Measurements from ENCODE around the gene ATP8B1. TPM values are rescaled to one million over a fixed set of nuclear protein-coding genes. Genes with fewer than 3 reads are reported as not detected.

ATP8B1 gene
- polyA plus RNA-seq, 3 donors, result 0.02 to 0.11 (median 0.03) TPM

DNA sequence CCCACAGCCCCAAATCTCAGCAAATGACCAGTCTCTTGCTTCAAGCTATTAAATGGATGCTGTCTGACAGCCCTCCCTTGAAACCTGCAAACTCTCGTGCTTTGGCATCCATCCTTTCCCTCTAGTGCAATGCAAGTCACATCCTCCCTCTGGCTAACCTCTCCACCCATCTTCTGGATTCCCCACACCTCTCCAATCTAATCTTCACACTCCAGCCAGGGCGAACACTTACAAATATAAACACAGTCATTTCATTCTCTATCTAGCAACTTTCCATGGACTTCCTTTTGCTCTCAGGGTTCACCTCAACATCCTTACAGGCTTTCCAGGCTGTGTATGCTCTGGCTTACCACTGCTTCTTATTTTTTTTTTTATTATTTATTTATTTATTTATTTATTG, 171.4 kb downstream of the ATP8B1 start:
- Mint-ChIP-seq H3K9me3 (no peaks in the 10 kb centered on the region), H3K27ac (peak overlapping the region in 4 of 7 donors; percentile 17 to 95 (median 42)), H3K4me1 (peaks cover 18% of the 10 kb centered on the region), H3K4me3 (peak overlapping the region in 1 of 2 donors; percentile 18), H3K36me3 (peaks cover 0 to 6% of the 10 kb centered on the region in 2 donors), H3K27me3 (ENCODE audit: low read depth in 3 of 3) (peaks cover 0 to 1% (median 0%) of the 10 kb centered on the region in 3 donors)
- no peaks in the 10 kb centered on the region for H3K9me3 ChIP-seq (replicated peaks in 1 of 2; ENCODE audit: control insufficient read depth in 1 of 2, insufficient read depth in 1 of 2, low read length in 2 of 2)
- peak overlapping the region; percentile 81 for H3K4me2 ChIP-seq (replicated peaks; ENCODE audit: extremely low read depth, low read length, poor library complexity, severe bottlenecking)
- peaks cover 15% of the 10 kb centered on the region for H3K79me2 ChIP-seq (ENCODE audit: insufficient read depth, low read length)
- peak overlapping the region in 1 of 2 donors; percentile 90 for H3K27ac ChIP-seq (ENCODE audit: low read depth in 1 of 2, low read length in 2 of 2)
- peak overlapping the region in 1 of 3 experiments; percentile 82 for H3K4me3 ChIP-seq (replicated peaks in 1 of 3; ENCODE audit: low read depth in 2 of 3, low read length in 3 of 3)
- H4K20me1 ChIP-seq (ENCODE audit: insufficient read depth, low read length), result no peaks in the 10 kb centered on the region
- WGBS (ENCODE audit: insufficient coverage), result 100% methylated on average over 2 of the region's 2 CpGs
- no peaks in the 10 kb centered on the region for H3K36me3 ChIP-seq (replicated peaks in 1 of 2; ENCODE audit: control insufficient read depth in 1 of 2, insufficient read depth in 2 of 2, low read length in 2 of 2)
- TF ChIP-seq, protein P1, sequence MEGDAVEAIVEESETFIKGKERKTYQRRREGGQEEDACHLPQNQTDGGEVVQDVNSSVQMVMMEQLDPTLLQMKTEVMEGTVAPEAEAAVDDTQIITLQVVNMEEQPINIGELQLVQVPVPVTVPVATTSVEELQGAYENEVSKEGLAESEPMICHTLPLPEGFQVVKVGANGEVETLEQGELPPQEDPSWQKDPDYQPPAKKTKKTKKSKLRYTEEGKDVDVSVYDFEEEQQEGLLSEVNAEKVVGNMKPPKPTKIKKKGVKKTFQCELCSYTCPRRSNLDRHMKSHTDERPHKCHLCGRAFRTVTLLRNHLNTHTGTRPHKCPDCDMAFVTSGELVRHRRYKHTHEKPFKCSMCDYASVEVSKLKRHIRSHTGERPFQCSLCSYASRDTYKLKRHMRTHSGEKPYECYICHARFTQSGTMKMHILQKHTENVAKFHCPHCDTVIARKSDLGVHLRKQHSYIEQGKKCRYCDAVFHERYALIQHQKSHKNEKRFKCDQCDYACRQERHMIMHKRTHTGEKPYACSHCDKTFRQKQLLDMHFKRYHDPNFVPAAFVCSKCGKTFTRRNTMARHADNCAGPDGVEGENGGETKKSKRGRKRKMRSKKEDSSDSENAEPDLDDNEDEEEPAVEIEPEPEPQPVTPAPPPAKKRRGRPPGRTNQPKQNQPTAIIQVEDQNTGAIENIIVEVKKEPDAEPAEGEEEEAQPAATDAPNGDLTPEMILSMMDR (IDR thresholded peaks at IDR 0.05), result no peak
- peaks cover 16 to 21% of the 10 kb centered on the region in 2 donors for H3K4me1 ChIP-seq (ENCODE audit: control insufficient read depth in 1 of 2, insufficient read depth in 2 of 2, low read length in 2 of 2)
- no peak overlapping the region for H3K9ac ChIP-seq (ENCODE audit: insufficient read depth, low read length, poor library complexity, severe bottlenecking)
- no peak for DNase-seq
- no peaks in the 10 kb centered on the region for H3K27me3 ChIP-seq (ENCODE audit: control insufficient read depth in 2 of 2, insufficient read depth in 2 of 2, low read length in 2 of 2)
- H2AFZ ChIP-seq (ENCODE audit: insufficient read depth, low read depth, low read length, poor library complexity, severe bottlenecking), result peak overlapping the region; percentile 95
- intact Hi-C loops (cut with micrococcal nuclease), result loop anchor here in 1 of 2 donors (2.0 kb wide), 1 partner anchor 37 kb away; no protein-coding TSS in a partner anchor

DNA sequence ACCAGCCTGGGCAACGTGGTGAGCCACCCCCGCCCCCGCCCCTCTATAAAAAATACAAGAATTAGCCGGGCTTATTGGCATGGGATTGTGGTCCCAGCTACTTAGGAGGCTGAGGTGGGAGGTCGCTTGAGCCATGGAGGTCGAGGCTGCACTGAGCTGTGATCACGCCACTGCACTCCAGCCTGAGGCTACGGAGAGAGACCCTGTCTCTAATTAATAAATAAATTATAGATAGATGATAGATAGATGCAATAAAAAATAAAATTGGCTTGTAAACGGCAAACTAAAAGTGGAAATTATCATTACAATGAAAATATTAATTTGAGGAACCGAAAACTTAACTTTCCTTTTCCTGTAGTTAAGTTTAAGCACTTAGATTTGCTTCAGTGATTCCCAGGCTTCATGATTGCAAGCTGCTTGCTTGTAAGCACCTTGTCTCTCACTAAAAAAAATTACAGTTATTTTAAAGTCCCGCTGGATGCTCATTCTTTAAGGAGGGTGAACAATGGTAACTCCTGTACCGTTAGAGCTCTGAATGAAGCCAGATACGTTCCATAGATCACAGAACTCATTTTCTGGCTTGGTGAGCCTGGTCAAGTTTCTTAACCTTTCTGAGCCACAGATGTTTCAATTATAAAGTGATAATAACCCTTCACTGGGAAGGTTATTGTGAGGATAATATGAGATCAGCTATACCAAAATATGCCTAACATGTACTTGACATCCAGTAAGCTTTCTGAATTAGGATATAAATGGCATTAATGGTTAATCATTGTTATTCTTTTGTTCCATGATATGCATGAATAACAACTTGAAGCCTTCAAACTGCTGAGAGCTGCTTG, 172.1 kb downstream of the ATP8B1 start:
- peak overlapping the region; percentile 78 for H3K9ac ChIP-seq (ENCODE audit: insufficient read depth, low read length, poor library complexity, severe bottlenecking)

More for the DNA sequence above, 172.1 kb downstream of the ATP8B1 start:
- Histone ChIP-seq H3K4me1 (ENCODE audit: control insufficient read depth in 1 of 2, insufficient read depth in 2 of 2, low read length in 2 of 2) (peaks cover 16 to 21% of the 10 kb centered on the region in 2 donors), H3K79me2 (ENCODE audit: insufficient read depth, low read length) (peaks cover 15% of the 10 kb centered on the region), H2AFZ (ENCODE audit: insufficient read depth, low read depth, low read length, poor library complexity, severe bottlenecking) (peak overlapping the region; percentile 95), H3K36me3 (replicated peaks in 1 of 2; ENCODE audit: control insufficient read depth in 1 of 2, insufficient read depth in 2 of 2, low read length in 2 of 2) (no peaks in the 10 kb centered on the region), H3K27me3 (ENCODE audit: control insufficient read depth in 2 of 2, insufficient read depth in 2 of 2, low read length in 2 of 2) (no peaks in the 10 kb centered on the region), H3K4me3 (replicated peaks in 1 of 3; ENCODE audit: low read depth in 2 of 3, low read length in 3 of 3) (peak overlapping the region; percentile 65 to 82 (median 79)), H3K4me2 (replicated peaks; ENCODE audit: extremely low read depth, low read length, poor library complexity, severe bottlenecking) (peak overlapping the region; percentile 81), H3K9me3 (replicated peaks in 1 of 2; ENCODE audit: control insufficient read depth in 1 of 2, insufficient read depth in 1 of 2, low read length in 2 of 2) (no peaks in the 10 kb centered on the region), H4K20me1 (ENCODE audit: insufficient read depth, low read length) (no peaks in the 10 kb centered on the region), H3K27ac (ENCODE audit: low read depth in 1 of 2, low read length in 2 of 2) (peak overlapping the region; percentile 78 to 90)
- TF ChIP-seq, protein P1 (IDR thresholded peaks at IDR 0.05), result no peak
- Mint-ChIP-seq H3K36me3 (peaks cover 0 to 6% of the 10 kb centered on the region in 2 donors), H3K9me3 (no peaks in the 10 kb centered on the region), H3K27me3 (ENCODE audit: low read depth in 3 of 3) (peaks cover 0 to 1% (median 0%) of the 10 kb centered on the region in 3 donors), H3K4me1 (peaks cover 18% of the 10 kb centered on the region), H3K4me3 (peak overlapping the region; percentile 89 to 98), H3K27ac (peak overlapping the region; percentile 93 to 99 (median 95))
- no peak for DNase-seq
- intact Hi-C loops (cut with micrococcal nuclease), result loop anchor here in 1 of 2 donors (2.0 kb wide), 1 partner anchor 38 kb away; no protein-coding TSS in a partner anchor
- no CpG with 5 or more reads among the region's 13 CpGs for WGBS (ENCODE audit: insufficient coverage)

Measured in CD14-positive monocyte (primary cell).